ENCODE data around the gene E2F1.

DNA sequence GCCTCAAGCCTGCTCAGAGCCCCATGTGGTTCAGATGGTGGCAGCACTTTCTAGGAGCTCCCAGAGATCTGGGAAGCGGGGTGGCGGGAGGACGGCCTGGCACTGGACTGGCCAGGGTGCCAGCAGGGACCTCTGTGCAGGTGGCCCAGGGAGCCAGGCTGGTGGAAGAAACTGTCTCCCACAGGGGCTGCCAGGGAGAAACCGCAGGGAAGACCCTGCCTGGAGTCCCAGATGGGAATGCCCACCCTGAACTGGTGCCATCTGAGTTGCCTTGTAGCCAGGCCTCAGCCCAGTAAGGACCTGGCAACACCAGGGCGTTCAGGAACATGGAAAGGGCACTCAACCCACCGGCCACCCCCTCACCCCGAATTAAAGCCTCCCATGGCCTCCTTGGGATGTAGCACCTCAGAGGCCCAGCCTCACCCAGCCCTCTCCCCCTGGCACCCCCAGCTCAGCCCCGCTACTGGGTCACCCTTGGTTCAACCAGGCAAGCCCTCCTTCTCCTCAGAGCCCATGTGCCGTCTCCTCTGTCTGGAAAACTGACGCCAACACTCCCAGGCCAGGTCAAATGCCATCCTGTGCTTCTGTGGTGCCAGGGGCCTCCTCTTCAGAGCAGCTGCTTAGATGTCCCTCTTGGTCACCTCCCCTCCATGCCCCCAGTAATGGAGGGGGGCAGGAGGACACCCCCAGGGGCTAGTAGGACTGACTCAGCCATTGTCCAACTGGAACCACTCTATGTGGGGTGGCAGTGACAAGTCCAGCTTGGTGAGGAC, 30.0 kb downstream of the E2F1 start:
- TF ChIP-seq BACH2 (CRISPR knock-in tag; IDR thresholded peaks at IDR 0.05; ENCODE audit: borderline replicate concordance) (no peak), ARNTL (CRISPR knock-in tag; IDR thresholded peaks at IDR 0.05; ENCODE audit: borderline replicate concordance, low read depth) (no peak), ZFP30 (CRISPR knock-in tag; IDR thresholded peaks at IDR 0.05) (no peak), TCF4 (CRISPR knock-in tag; IDR thresholded peaks at IDR 0.05; ENCODE audit: borderline replicate concordance) (no peak), ZFP3 (CRISPR knock-in tag; IDR thresholded peaks at IDR 0.05) (no peak), GLIS3 (CRISPR knock-in tag; IDR thresholded peaks at IDR 0.05) (no peak), TOX (CRISPR knock-in tag; IDR thresholded peaks at IDR 0.05; ENCODE audit: borderline replicate concordance) (no peak), PPARA (CRISPR knock-in tag; IDR thresholded peaks at IDR 0.05; ENCODE audit: borderline replicate concordance) (no peak), OSR1 (CRISPR knock-in tag; IDR thresholded peaks at IDR 0.05) (no peak), ISL1 (CRISPR knock-in tag; IDR thresholded peaks at IDR 0.05) (no peak)
- TF ChIP-seq, protein P1, sequence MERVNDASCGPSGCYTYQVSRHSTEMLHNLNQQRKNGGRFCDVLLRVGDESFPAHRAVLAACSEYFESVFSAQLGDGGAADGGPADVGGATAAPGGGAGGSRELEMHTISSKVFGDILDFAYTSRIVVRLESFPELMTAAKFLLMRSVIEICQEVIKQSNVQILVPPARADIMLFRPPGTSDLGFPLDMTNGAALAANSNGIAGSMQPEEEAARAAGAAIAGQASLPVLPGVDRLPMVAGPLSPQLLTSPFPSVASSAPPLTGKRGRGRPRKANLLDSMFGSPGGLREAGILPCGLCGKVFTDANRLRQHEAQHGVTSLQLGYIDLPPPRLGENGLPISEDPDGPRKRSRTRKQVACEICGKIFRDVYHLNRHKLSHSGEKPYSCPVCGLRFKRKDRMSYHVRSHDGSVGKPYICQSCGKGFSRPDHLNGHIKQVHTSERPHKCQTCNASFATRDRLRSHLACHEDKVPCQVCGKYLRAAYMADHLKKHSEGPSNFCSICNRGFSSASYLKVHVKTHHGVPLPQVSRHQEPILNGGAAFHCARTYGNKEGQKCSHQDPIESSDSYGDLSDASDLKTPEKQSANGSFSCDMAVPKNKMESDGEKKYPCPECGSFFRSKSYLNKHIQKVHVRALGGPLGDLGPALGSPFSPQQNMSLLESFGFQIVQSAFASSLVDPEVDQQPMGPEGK (CRISPR knock-in tag; IDR thresholded peaks at IDR 0.05; ENCODE audit: borderline replicate concordance) = no peak
- TF ChIP-seq, protein P2, sequence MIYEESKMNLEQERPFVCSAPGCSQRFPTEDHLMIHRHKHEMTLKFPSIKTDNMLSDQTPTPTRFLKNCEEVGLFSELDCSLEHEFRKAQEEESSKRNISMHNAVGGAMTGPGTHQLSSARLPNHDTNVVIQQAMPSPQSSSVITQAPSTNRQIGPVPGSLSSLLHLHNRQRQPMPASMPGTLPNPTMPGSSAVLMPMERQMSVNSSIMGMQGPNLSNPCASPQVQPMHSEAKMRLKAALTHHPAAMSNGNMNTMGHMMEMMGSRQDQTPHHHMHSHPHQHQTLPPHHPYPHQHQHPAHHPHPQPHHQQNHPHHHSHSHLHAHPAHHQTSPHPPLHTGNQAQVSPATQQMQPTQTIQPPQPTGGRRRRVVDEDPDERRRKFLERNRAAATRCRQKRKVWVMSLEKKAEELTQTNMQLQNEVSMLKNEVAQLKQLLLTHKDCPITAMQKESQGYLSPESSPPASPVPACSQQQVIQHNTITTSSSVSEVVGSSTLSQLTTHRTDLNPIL (CRISPR knock-in tag; IDR thresholded peaks at IDR 0.05; ENCODE audit: low read depth) = no peak
- TF ChIP-seq, protein P3, sequence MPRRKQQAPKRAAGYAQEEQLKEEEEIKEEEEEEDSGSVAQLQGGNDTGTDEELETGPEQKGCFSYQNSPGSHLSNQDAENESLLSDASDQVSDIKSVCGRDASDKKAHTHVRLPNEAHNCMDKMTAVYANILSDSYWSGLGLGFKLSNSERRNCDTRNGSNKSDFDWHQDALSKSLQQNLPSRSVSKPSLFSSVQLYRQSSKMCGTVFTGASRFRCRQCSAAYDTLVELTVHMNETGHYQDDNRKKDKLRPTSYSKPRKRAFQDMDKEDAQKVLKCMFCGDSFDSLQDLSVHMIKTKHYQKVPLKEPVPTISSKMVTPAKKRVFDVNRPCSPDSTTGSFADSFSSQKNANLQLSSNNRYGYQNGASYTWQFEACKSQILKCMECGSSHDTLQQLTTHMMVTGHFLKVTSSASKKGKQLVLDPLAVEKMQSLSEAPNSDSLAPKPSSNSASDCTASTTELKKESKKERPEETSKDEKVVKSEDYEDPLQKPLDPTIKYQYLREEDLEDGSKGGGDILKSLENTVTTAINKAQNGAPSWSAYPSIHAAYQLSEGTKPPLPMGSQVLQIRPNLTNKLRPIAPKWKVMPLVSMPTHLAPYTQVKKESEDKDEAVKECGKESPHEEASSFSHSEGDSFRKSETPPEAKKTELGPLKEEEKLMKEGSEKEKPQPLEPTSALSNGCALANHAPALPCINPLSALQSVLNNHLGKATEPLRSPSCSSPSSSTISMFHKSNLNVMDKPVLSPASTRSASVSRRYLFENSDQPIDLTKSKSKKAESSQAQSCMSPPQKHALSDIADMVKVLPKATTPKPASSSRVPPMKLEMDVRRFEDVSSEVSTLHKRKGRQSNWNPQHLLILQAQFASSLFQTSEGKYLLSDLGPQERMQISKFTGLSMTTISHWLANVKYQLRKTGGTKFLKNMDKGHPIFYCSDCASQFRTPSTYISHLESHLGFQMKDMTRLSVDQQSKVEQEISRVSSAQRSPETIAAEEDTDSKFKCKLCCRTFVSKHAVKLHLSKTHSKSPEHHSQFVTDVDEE (CRISPR knock-in tag; IDR thresholded peaks at IDR 0.05) = no peak

Measured in SK-N-SH treated with all-trans-retinoic acid at 6 μM for 48 hours (cell line).